Calu3 (cell line): Measurements from ENCODE around the gene PDE1C. TPM values are rescaled to one million over a fixed set of nuclear protein-coding genes. Genes with fewer than 3 reads are reported as not detected.

ENCODE experiments used
- BruUV-seq: library from RNA; stranded (reverse); fragments of 400-500 nt; replicated peaks from 2 replicates; lab custom pipeline; 2021; lab: Mats Ljungman, UMichigan
- CTCF ChIA-PET: fragments of 300-600 bp; sonication (Branson Sonifier 250); formaldehyde crosslinking; loops from one replicate; lab custom pipeline; 2022; ENCODE audit warnings: antibody characterized with exemption; lab: Charles Lee
- DNase-seq: peaks from one replicate; pipeline ENCODE4 v3.0.0; 2022
- H3K27ac Mint-ChIP-seq: one replicate; pipeline ENCODE4 v1.8.0; 2022; ENCODE audit warnings: mixed read lengths; ENCODE audit not compliant: unreplicated experiment
- H3K27me3 Mint-ChIP-seq: one replicate; pipeline ENCODE4 v1.8.0; 2022; ENCODE audit warnings: mixed read lengths; ENCODE audit not compliant: unreplicated experiment
- H3K36me3 Mint-ChIP-seq: one replicate; pipeline ENCODE4 v1.8.0; 2022; ENCODE audit warnings: mild to moderate bottlenecking, moderate library complexity, mixed read lengths; ENCODE audit not compliant: insufficient read depth, unreplicated experiment
- H3K4me1 Mint-ChIP-seq: one replicate; pipeline ENCODE4 v1.8.0; 2022; ENCODE audit warnings: mild to moderate bottlenecking, low read depth, mixed read lengths; ENCODE audit not compliant: unreplicated experiment
- H3K4me3 Mint-ChIP-seq: one replicate; pipeline ENCODE4 v1.8.0; 2022; ENCODE audit warnings: mild to moderate bottlenecking, low read depth, moderate library complexity, mixed read lengths; ENCODE audit not compliant: unreplicated experiment
- H3K9me3 Mint-ChIP-seq: one replicate; pipeline ENCODE4 v1.8.0; 2022; ENCODE audit warnings: low read depth, mixed read lengths; ENCODE audit not compliant: unreplicated experiment
- CTCF ChIP-seq: fragments of 200-600 bp; IDR thresholded peaks from one replicate; pipeline ENCODE4 v1.8.0; 2022; ENCODE audit warnings: antibody characterized with exemption; ENCODE audit not compliant: unreplicated experiment
- intact Hi-C: fragments of 100-400 bp; cut with micrococcal nuclease; formaldehyde crosslinking; loops from one replicate; pipeline ENCODE4 v1.10.0; 2022; ENCODE audit not compliant: unreplicated experiment
- total RNA-seq: library from RNA; stranded (reverse); gene quantifications from 2 replicates; pipeline ENCODE4 v1.2.3, GENCODE V29; 2022

The PDE1C gene
- total RNA-seq, 1 experiment from 2014 or later, result 34.0 TPM

- H3K36me3 Mint-ChIP-seq, result no peaks in the 10 kb centered on the region
- peaks cover 28% of the 10 kb centered on the region for H3K4me1 Mint-ChIP-seq
- peaks cover 2% of the 10 kb centered on the region for H3K9me3 Mint-ChIP-seq
- no peak for DNase-seq
- CTCF ChIA-PET, result interaction anchor here (0.9 kb wide), 1 partner anchor 61 kb away, joined by 3 read pairs; no protein-coding TSS in a partner anchor
- no peak overlapping the region for H3K4me3 Mint-ChIP-seq
- no TSS peak for BruUV-seq
- intact Hi-C loops, result no loop called here
- no peaks in the 10 kb centered on the region for H3K27me3 Mint-ChIP-seq
- H3K27ac Mint-ChIP-seq, result no peak overlapping the region
- no peak for TF ChIP-seq CTCF
These were observed 32.2 kb upstream of the PDE1C start for GRCh38 chr7:32102432-32102873.

- CTCF ChIA-PET, result no interaction called here
- no peak overlapping the region for H3K4me3 Mint-ChIP-seq
- H3K36me3 Mint-ChIP-seq, result no peaks in the 10 kb centered on the region
- no peak for DNase-seq
- BruUV-seq, result no TSS peak
- no peak overlapping the region for H3K27ac Mint-ChIP-seq
- intact Hi-C loops, result no loop called here
- peaks cover 28% of the 10 kb centered on the region for H3K4me1 Mint-ChIP-seq
- H3K27me3 Mint-ChIP-seq, result no peaks in the 10 kb centered on the region
- TF ChIP-seq CTCF, result no peak
- peaks cover 2% of the 10 kb centered on the region for H3K9me3 Mint-ChIP-seq
These were observed 30.2 kb upstream of the PDE1C start for GRCh38 chr7:32100407-32100907.

GRCh38 chr7:32094516-32094915 is 24.3 kb upstream of the PDE1C start:
- TF ChIP-seq CTCF, result no peak
- H3K4me3 Mint-ChIP-seq, result no peak overlapping the region
- H3K27ac Mint-ChIP-seq, result no peak overlapping the region
- no peaks in the 10 kb centered on the region for H3K27me3 Mint-ChIP-seq
- no peaks in the 10 kb centered on the region for H3K36me3 Mint-ChIP-seq
- H3K4me1 Mint-ChIP-seq, result peaks cover 16% of the 10 kb centered on the region
- no TSS peak for BruUV-seq
- H3K9me3 Mint-ChIP-seq, result peaks cover 4% of the 10 kb centered on the region
- DNase-seq, result no peak
- intact Hi-C loops, result no loop called here
- CTCF ChIA-PET, result no interaction called here

GRCh38 chr7:32093415-32094408 is 23.5 kb upstream of the PDE1C start:
- peak; percentile 54 for DNase-seq
- Mint-ChIP-seq H3K27ac (peak overlapping the region; percentile 53), H3K36me3 (no peaks in the 10 kb centered on the region), H3K9me3 (peaks cover 4% of the 10 kb centered on the region), H3K27me3 (no peaks in the 10 kb centered on the region), H3K4me1 (peaks cover 11% of the 10 kb centered on the region), H3K4me3 (no peak overlapping the region)
- TF ChIP-seq CTCF, result no peak
- CTCF ChIA-PET, result no interaction called here
- no TSS peak for BruUV-seq
- intact Hi-C loops, result no loop called here
